ENCODE measurements around the gene NNAT.
A peak's percentile ranks its signal among the peaks of the same experiment; 100 is the strongest.
"Not testable (repeated sequence)": the region's sequence is repeated elsewhere in the genome, so short reads cannot be mapped to it uniquely, and the experiment has no call there.

Gene NNAT

DNA sequence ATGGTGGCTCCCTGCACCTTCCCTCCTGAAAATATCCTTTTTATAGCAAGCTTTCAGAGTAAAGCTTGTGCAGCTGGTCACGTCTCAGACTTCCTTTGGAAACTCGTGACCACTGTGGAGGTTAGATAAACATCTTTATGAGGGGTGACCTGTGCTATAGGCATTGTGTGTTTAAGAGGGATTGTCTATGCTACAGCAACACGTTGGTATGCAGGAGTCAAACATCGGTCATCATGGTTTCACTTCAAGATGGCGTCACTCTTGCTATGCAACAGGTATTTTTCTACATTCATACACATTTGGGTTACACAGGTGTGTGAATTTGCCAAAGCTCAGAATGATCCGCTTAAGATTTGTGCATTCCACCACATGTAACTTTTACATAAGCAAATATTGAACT lies 21.2 kb downstream of the NNAT start:
- DNase-seq: no peak

DNA sequence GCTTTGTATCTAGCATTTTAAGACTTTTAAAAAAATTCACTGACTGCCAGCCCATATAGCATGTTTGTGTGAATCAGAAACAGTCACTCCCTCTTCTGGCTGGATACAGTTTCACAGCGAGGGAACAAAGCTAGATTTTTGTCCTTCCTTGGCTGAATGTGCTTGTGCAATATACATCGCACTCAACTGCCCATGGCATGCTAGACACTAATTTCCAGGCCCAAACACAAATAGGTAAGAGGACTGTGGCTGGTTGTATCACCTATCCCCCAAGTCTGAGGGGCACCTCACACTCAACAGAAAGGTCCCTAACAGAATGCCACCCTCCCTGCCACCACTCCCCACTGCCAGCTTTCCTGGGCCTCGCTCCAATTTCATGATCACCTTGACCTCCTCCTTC lies 22.8 kb downstream of the NNAT start:
- no peak for DNase-seq

DNA sequence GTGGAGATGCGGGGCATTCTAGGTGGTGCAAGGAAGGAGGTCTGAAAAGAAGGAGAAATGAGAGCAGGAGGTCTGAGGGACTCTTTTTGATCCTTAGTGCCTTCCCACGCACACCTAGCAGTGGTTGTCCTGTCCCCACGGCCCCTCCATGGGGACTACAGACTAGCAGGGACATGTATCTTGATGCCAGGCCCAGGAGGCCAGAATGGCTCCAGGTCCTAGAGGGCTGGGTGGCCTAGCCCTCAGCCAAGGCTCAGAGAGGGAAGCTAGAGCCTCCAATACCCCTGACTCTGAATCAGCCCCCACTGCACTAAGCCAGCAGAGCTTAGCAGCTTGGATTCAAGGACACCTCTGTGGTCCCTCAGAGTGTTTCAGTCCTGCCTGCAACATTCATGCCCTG lies 23.3 kb downstream of the NNAT start:
- DNase-seq: no peak

DNA sequence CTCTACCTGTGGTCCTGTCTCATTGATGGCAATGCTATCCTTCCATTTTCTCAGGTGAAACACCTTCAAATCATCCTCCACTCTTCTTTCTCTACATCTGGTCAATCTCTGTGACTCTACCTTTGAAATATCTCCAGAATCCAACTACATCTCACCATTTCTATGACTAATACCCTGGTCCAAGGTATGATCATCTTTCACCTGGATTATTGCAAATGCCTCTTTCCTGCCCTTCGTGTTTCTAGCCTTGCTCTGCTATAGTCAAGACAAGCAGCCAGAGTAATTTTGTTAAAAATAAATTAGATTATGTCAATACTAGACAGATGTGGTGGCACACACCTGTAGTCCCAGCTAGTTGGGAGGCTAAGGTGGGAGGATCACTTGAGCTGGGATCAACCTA lies 24.5 kb downstream of the NNAT start:
- DNase-seq: no peak

DNA sequence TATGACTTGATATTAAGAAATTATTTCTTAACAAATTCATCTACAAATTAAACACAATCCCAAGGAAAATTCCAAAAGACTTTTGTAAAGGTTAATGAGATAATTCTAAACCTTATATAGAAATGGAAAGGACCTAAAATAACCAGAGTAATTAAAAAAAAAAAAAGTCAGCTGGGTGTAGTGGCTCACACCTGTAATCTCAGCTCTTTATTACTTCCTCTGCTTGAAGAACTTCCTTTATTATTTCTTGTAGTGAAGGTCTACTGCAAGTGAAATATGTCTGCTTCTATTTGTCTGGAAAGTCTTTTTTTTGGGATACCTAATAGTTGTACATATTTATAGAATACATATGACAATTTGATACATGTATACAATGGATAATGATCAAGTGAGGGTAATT lies 26.9 kb downstream of the NNAT start:
- DNase-seq: no peak

DNA sequence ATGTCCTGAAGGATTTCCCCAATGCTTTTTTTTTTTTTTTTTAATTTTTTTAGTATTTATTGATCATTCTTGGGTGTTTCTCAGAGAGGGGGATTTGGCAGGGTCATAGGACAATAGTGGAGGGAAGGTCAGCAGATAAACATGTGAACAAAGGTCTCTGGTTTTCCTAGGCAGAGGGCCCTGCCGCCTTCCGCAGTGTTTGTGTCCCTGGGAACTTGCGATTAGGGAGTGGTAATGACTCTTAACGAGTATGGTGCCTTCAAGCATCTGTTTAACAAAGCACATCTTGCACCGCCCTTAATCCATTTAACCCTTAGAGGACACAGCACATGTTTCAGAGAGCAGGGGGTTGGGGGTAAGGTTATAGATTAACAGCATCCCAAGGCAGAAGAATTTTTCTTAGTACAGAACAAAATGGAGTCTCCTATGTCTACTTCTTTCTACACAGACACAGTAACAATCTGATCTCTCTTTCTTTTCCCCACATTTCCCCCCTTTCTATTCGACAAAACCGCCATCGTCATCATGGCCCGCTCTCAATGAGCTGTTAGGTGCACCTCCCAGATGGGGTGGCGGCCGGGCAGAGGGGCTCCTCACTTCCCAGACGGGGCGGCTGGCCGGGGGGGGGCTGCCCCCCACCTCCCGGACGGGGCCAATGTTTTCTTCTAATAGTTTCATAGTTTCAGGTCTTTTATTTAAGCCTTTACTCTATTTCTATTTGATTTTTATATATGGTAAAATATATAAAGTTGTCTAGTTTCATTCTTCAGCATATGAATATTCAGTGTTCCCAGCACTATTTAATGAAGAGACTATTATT lies 29.3 kb downstream of the NNAT start:
- DNase-seq: not testable (repeated sequence)

DNA sequence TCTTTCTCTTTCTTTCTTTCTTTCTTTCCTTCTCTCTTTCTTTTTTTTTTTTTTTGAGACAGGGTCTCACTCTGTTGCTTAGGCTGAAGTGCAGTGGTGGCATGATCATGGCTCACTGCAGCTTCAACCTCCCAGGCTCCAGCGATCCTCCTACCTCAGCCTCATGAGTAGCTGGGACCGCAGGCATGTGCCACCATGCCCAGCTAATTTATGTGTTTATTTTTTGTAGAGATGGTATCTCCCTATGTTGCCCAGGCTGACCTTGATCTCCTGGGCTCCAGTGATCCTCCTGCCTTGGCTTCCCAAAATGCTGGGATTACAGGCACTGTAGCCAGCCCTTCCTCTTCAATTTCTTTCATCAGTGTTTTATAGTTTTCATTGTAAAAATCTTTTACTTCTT lies 30.6 kb downstream of the NNAT start:
- not testable (repeated sequence) for DNase-seq

DNA sequence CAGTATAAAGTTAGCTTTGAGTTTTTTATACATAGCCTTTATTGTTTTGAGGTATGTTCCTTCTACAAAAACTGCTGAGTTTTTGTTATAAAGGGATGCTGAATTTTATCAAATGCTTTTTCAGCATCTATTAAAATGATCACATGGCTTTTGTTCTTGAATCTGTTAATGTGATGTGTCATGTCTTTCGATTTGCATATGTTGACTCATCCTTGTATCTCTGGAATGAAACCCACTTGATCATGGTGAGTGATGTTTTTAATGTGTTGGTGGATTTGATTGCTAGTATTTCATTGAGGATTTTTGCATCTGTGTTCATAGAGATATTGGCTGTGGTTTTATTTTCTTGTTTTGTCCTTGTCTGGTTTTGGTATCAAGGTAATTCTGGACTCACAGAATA lies 31.4 kb downstream of the NNAT start:
- DNase-seq: no peak

DNA sequence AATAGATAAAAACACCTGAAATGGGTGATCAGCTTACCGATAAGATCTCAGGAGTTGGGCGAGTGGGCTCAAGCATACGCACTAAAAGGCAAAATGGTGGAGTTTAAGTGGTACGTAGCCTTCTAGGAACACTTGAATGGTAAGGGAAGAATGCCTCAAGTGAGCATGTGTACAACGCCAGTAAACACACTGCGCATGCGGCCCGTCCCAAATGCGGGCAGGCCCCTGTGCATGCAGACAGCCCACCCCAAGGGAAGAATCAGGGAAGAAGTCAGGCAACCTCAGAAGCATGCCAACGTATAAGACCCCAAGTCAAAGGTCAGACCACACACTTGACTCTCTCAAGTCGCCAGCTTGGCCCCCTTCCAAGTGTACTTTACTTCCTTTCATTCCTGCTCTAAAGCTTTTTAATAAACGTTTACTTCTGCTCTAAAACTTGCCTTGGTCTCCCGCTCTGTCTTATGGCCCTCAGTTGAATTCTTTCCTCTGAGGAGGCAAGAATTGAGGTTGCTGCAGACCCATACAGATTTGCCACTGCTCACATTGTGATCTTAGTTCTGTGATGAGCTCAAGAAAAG lies 33.8 kb downstream of the NNAT start:
- not testable (repeated sequence) for DNase-seq

DNA sequence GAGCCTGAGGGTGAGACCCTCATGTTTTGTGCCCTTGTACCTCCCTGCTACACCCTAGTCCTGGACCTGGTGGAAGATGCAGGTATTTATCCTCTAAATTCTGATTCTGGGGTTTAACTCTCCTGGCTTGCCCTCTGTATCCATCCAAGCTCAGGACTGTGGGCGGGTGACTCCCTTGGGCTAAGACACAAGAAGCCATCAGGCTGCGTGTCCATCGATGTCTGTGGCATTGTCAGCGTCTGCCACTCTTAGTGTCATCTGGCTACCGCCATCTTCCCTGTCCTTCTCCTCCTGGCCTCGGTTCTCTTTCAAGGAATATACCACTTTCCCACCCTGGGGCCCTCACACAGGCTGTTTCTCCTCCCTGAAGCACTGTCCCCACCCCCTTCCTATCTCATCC lies 35.5 kb downstream of the NNAT start:
- no peak for DNase-seq

DNA sequence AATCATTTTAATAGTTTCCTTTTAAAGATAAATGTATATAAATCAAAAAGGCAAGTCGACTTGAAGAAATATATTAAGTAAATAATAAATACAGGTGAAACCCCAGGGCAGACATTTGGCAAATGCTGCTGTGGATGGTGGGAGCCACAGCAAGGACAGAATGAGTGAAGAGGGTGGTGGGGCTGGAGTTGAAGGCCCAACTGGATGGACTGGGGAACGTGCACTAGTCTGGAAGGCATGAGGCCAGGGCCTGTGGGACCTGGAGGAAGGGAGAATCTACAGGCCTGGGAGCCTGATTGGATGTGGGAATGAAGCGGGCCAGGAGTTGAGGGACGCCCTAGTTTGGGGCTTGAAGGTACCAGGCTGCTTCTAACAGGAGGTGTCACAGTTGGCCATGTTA lies 37.3 kb downstream of the NNAT start:
- DNase-seq: no peak

DNA sequence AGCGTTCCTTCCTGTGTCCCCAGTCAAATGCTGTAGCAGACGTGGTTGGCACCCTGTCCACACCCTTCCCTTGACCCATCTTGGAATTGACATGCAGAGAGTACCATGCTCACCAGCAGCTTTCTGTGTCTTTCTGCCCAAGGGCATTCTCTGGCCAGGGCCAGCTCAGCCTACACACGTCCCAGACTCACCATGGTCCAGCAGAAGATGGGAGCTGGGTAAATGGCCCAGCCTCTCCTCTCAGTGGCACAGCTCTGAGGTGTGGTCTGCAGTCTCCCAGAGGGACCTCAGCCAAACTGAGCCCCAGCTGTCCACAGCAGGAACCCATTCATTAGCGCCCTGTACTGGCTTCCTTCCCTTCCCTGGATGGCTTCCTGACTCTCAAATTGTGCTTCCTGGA lies 37.7 kb downstream of the NNAT start:
- no peak for DNase-seq

DNA sequence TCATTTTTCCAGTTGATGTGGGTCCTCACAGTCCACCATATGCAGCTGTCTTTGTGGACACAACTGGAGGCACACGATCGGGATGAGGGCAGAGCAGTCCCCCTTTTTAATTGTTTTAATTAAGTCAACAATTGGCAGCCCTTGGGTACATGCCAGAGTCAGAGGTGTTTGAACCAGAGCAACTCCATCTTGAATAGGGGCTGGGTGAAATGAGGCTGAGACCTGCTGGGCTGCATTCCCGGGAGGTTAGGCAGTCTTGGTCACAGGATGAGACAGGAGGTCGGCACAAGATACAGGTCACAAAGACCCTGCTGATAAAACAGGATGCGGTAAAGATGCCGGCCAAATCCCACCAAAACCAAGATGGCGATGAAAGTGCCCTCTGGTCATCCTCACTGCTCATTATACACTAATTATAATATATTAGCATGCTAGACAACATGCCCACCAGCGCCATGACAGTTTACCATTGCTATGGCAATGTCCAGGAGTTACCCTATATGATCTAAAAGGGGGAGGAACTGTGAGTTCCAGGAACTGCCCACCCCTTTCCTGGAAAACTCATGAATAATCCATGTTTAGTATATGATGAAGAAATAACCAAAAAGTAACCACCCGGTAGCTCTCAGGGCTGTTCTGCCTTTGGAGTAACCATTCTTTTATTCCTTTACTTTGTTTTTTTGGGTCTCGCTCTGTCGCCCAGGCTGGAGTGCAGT lies 38.4 kb downstream of the NNAT start:
- no peak for DNase-seq

DNA sequence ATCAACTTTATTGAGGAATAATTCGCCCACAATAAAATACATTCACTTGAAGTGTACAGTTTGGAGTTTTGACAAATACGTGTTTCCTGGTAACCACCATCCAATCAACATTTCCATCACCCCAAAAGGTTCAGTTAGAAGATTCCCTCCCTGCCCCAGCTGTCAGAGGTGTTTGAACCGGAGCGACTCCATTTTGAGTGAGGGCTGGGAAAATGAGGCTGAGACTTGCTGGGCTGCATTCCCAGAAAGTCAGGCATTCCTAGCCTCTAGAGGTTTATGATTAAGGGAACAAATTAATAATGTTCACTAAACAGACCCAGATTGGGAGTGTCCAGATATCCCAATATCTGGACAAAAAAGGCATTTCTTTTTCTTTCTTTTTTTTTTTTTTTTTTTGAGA lies 39.6 kb downstream of the NNAT start:
- DNase-seq: no peak

DNA sequence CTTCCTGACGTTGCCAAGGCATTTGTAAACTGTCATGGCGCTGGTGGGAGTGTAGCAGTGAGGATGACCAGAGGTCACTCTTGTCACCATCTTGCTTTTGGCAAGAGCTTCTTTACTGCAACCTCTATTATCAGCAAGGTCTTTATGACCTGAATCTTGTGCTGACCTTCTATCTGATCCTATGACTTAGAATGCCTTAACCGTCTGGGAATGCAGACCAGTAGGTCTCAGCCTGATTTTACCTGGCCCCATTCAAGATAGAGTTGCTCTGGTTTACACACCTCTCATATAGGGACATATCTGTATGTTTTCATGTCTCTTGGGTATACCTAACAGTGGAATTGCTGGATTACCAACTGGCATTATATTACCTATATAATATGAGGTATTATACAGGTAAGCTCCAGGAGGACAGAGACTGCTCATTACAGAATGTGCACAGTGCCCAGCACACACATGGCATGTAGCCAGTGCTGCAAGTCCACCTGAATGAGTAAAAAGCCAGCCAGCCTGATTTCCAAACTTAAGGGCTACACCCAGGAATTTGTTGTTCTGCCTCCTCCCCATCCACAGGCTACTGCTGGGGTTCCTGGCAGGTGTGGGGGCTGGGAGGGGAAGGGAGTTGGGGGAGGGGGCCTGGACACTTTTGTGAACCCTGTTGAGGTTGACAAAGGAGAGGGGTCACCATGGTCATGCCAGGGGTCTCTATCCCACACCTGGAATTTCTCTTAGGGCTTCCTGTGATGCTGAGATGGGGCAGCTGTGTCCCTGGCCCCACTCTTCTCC lies 41.8 kb downstream of the NNAT start:
- DNase-seq: no peak

DNA sequence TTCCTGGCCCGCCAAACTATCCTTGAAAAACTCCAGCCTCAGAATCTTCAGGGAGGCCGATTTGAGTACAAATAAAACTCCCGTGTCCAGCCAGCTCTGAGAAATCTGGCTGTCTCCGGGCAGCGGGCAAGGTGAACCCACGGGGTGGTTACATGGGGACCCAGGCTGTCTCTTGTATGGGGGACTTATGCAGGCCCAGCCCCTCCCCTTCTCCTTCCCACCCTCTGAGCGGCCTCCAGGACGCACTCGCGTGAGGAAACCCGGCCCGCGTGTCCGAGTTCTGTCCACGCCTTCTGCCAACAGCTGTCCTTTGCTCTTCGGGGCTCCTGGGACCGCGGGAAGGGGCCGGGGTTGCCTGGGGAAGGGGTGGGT lies 43.0 kb downstream of the NNAT start:
- DNase-seq: no peak

DNA sequence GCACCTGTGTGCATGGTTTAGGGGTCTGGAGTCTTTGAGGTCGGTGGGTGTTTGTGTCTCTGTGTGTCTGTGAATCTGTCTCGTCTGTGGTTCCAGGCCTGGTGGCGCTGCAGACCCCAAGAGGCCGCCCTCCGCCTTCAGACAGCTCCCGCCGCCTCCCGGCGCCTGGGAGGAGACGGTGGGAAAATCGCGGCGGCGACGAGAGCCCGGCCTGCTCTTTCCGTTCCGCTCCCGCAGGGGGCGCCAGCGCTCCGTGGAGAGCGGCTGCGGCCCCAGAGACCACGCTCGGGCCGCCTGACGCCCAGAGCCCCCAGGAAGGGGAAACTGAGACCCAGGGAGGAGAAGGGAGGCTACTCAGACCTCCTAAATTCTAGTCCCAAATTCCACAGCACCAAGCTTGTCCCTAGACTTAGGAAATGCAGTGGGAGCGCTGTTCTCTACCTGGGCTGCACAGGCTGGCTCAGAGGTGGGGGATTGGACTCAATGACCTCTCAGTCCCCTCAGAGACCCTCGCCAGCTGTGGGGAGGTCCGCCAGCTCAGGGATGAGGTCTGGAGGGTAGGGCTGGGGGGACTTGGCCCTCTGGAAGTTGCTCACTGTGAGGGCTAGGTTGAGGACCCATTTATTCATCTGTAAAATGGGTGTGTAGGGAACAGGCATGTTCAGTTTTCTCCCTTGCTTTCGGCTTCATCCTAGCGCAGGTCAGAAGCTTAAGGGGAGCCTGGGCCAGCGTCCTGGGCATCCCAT lies 43.5 kb downstream of the NNAT start:
- DNase-seq: peak; percentile 29

DNA sequence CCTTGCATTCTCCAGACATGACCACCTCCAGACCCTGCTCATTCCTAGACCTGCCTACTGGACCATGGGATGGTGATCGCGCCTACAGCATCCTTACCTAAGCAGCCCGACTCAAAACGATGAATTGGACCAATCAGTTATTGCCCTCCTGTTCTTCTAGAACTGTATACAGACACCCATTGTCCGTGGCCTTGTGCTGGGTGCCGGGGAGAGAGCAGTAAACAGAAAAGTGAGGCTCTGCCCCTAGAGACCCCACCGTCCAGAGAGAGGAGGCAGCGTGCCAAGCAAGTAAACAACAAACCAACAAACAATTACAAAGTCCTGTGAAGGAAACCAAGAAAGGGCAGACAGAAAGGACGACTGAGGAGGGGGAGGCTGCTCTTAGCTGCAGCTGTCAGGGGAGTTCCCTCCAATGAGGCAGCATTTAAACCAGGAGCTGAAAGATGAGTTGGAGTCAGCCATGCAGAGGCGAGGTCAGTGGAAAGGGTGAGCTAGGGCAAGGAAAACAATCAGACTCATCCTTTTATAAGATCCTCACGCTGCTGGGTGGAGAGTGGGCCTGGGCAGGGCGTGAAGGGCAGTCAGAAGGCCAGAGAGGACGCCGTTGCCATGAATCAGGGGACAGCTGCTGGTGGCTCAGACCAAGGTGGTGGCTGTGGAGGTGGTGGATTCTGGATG lies 44.2 kb downstream of the NNAT start:
- DNase-seq: no peak

DNA sequence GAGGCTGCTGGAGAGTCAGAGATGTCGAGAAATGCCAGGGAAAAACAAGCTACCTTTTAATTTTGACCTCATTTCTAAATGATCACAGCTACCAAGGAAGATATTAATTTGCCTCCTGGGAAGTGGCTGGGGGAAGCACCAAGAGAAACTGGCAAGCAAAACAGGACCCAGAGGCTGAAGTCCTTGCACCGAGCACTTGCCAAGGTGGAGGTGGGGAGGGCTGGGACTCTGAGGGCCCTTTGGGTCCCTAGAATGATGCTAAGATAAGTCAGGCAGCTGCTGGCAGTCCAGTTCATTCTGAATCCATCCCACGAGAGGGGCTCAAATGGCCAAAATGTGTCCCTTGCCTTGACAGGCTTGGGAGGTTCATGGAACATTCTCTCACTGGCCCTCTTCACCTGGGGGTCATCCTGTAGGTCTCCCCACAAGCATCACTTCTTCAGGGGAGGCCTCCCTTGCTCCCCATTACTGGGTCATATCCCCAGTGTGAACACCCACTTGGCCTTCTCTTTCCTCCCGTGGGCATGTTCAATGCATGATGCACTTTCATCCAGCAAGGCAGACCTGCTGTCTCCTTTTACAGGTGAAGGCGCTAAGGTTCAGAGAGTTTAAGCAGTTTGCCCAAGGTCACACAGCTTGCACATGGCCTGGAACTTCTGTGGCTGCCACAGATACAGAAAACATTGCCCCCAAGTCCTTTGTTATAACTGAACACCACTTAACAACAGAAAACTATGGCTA lies 45.7 kb downstream of the NNAT start:
- no peak for DNase-seq

DNA sequence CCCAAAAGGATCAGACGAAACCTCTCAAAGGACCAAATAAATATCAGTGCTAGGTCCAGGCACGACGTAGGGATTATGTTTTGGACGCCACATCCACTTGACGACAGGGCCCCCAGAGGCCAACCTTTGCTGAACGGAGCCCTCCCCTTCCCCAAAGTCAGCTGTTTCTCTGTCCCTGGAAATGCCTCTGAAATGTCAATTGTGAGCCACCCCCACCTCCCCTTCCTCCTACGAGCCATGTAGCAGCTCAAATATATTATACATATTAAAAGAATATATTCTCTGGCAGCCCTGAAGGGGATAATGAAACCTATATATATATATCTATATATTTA lies 46.2 kb downstream of the NNAT start:
- DNase-seq: no peak
